Testis (tissue), 2 donors: ENCODE results near the gene C19orf85.

ENCODE experiments used
- CTCF ChIP-seq, 3 experiments: fragments of 450-650 bp in 2 of 3; fragments of 200-600 bp in 1 of 3; sonication (generic) in 1 of 3; IDR thresholded peaks; one replicate each; pipeline ENCODE4 v1.5.1; 2016 to 2019; ENCODE audit warnings: antibody characterized with exemption in 3 of 3, mild to moderate bottlenecking in 2 of 3, moderate library complexity in 1 of 3
- POLR2A ChIP-seq: fragments of 450-650 bp; IDR thresholded peaks from one replicate; pipeline ENCODE4 v1.6.1; 2017; ENCODE audit warnings: antibody characterized with exemption, mild to moderate bottlenecking, moderate library complexity

- TF ChIP-seq CTCF (IDR thresholded peaks at IDR 0.05) (no peak), POLR2A (no peak)
These were observed 27.9 kb upstream of the C19orf85 start for GRCh38 chr19:55492362-55492944.
